ENCODE measurements around the gene TRPV4. TPM values are rescaled to one million over a fixed set of nuclear protein-coding genes. Genes with fewer than 3 reads are reported as not detected.

Gene TRPV4
- total and polyA plus RNA-seq, 10 of the 15 experiments (the other 5 are each of a cell fraction or from before 2014, with no cell fraction given), result not detected

- TF ChIP-seq HSF1 (IDR thresholded peaks at IDR 0.05; ENCODE audit: low read depth, low read length) (no peak), ZNF207 (IDR thresholded peaks at IDR 0.05; ENCODE audit: borderline replicate concordance) (no peak), IRF4 (IDR thresholded peaks at IDR 0.05; ENCODE audit: low read depth, low read length) (no peak), ZNF24 (IDR thresholded peaks at IDR 0.05) (no peak), SMAD5 (IDR thresholded peaks at IDR 0.05; ENCODE audit: low read depth) (no peak), ZBTB40 (IDR thresholded peaks at IDR 0.05; ENCODE audit: borderline replicate concordance) (no peak), SPI1 (IDR thresholded peaks at IDR 0.05; ENCODE audit: borderline replicate concordance, insufficient read depth, low read depth, low read length) (no peak)
Observed at GRCh38 chr12:109741286-109741969, 91.8 kb downstream of the TRPV4 start (continued).

Measured in GM12878 (cell line).